ENCODE results near the gene GALNT13. TPM values are rescaled to one million over a fixed set of nuclear protein-coding genes. Genes with fewer than 3 reads are reported as not detected.

Gene GALNT13
- total RNA-seq, 2 experiments from 2014 or later = 0.15 TPM; not detected in 1

DNA sequence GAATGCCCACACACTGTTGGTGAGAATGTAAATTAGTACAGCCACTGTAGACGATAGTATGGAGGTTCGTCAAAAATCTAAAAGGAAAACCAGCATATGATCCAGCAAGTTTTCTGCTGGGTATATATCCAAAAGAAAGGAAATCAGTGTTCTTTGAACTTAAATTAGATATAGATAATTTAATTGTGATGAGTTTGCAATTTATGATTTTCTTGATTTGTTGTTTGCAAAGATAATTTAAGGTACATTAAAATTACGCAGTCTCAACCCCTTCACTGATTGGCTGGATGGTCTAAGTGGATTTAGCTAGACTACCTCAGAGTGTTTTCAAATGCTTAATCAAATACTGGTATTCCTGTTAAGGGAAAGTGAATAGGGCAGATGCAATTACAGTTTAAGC lies 302.2 kb downstream of the GALNT13 start:
- DNase-seq = no peak
- H3K4me1 Mint-ChIP-seq = no peaks in the 10 kb centered on the region
- H3K36me3 Mint-ChIP-seq (ENCODE audit: low read depth) = no peaks in the 10 kb centered on the region
- H3K9me3 Mint-ChIP-seq = no peaks in the 10 kb centered on the region
- H3K27ac Mint-ChIP-seq = no peak overlapping the region
- no peak overlapping the region for H3K4me3 Mint-ChIP-seq
- ChIA-PET CTCF (no interaction called here), POLR2A (no interaction called here)
- H3K27me3 Mint-ChIP-seq = no peaks in the 10 kb centered on the region

- POLR2A ChIA-PET = no interaction called here
- H3K4me1 Mint-ChIP-seq = no peaks in the 10 kb centered on the region
- CTCF ChIA-PET = no interaction called here
- DNase-seq = no peak
- no peak overlapping the region for H3K4me3 Mint-ChIP-seq
- H3K27ac Mint-ChIP-seq = no peak overlapping the region
- H3K9me3 Mint-ChIP-seq = peaks cover 9% of the 10 kb centered on the region
- no peaks in the 10 kb centered on the region for H3K36me3 Mint-ChIP-seq (ENCODE audit: low read depth)
- H3K27me3 Mint-ChIP-seq = no peaks in the 10 kb centered on the region
Observed at GRCh38 chr2:154182008-154182407, 310.3 kb downstream of the GALNT13 start.

GRCh38 chr2:154187948-154188347 lies 316.2 kb downstream of the GALNT13 start:
- Mint-ChIP-seq H3K4me1 (no peaks in the 10 kb centered on the region), H3K27ac (no peak overlapping the region), H3K36me3 (ENCODE audit: low read depth) (no peaks in the 10 kb centered on the region), H3K27me3 (no peaks in the 10 kb centered on the region), H3K9me3 (peaks cover 14% of the 10 kb centered on the region), H3K4me3 (no peak overlapping the region)
- no peak for DNase-seq
- ChIA-PET POLR2A (no interaction called here), CTCF (no interaction called here)

DNA sequence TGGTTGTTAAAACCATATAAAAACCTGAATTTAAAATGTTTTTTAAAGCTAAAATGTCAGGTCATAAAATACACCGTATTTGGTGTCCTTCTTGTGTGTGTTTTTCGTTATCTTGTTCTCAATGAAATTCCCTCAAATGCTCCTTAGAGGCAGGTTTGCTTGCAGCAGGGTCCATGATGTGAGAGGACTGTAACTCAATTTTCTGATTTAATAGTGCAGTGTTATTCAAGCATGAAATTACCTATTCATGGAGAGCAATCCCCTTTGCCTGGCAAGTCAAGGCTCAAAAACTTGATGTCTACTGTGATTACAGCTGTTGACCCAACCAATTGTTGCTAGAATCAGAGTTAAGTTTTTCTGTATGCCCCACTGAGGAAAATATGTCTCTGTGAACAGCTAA lies 318.2 kb downstream of the GALNT13 start:
- no peaks in the 10 kb centered on the region for H3K27me3 Mint-ChIP-seq
- POLR2A ChIA-PET = no interaction called here
- no peaks in the 10 kb centered on the region for H3K36me3 Mint-ChIP-seq (ENCODE audit: low read depth)
- no peaks in the 10 kb centered on the region for H3K4me1 Mint-ChIP-seq
- H3K9me3 Mint-ChIP-seq = peaks cover 10% of the 10 kb centered on the region
- no peak for DNase-seq
- no peak overlapping the region for H3K4me3 Mint-ChIP-seq
- no peak overlapping the region for H3K27ac Mint-ChIP-seq
- CTCF ChIA-PET = no interaction called here

- H3K36me3 Mint-ChIP-seq (ENCODE audit: low read depth) = no peaks in the 10 kb centered on the region
- no peaks in the 10 kb centered on the region for H3K4me1 Mint-ChIP-seq
- peaks cover 2% of the 10 kb centered on the region for H3K9me3 Mint-ChIP-seq
- CTCF ChIA-PET = no interaction called here
- POLR2A ChIA-PET = no interaction called here
- H3K27ac Mint-ChIP-seq = no peak overlapping the region
- no peaks in the 10 kb centered on the region for H3K27me3 Mint-ChIP-seq
- no peak overlapping the region for H3K4me3 Mint-ChIP-seq
- no peak for DNase-seq
Observed at GRCh38 chr2:154193246-154193645, 321.5 kb downstream of the GALNT13 start.

- Mint-ChIP-seq H3K27ac (no peak overlapping the region), H3K4me1 (no peaks in the 10 kb centered on the region), H3K27me3 (no peaks in the 10 kb centered on the region), H3K9me3 (peaks cover 2% of the 10 kb centered on the region), H3K36me3 (ENCODE audit: low read depth) (no peaks in the 10 kb centered on the region), H3K4me3 (no peak overlapping the region)
- CTCF ChIA-PET = interaction anchor here (0.6 kb wide), 1 partner anchor 271 kb away, joined by 3 read pairs; no protein-coding TSS in a partner anchor
- DNase-seq = no peak
- POLR2A ChIA-PET = no interaction called here
Observed at GRCh38 chr2:154194909-154195643, 323.4 kb downstream of the GALNT13 start.

- peaks cover 2% of the 10 kb centered on the region for H3K9me3 Mint-ChIP-seq
- H3K4me3 Mint-ChIP-seq = no peak overlapping the region
- H3K4me1 Mint-ChIP-seq = no peaks in the 10 kb centered on the region
- no peak overlapping the region for H3K27ac Mint-ChIP-seq
- no peaks in the 10 kb centered on the region for H3K27me3 Mint-ChIP-seq
- no peak for DNase-seq
- CTCF ChIA-PET = no interaction called here
- POLR2A ChIA-PET = no interaction called here
- H3K36me3 Mint-ChIP-seq (ENCODE audit: low read depth) = no peaks in the 10 kb centered on the region
Observed at GRCh38 chr2:154195644-154196195, 324.0 kb downstream of the GALNT13 start.

- no peaks in the 10 kb centered on the region for H3K36me3 Mint-ChIP-seq (ENCODE audit: low read depth)
- H3K9me3 Mint-ChIP-seq = no peaks in the 10 kb centered on the region
- no peaks in the 10 kb centered on the region for H3K4me1 Mint-ChIP-seq
- H3K4me3 Mint-ChIP-seq = no peak overlapping the region
- H3K27me3 Mint-ChIP-seq = no peaks in the 10 kb centered on the region
- no peak for DNase-seq
- ChIA-PET CTCF (no interaction called here), POLR2A (no interaction called here)
- H3K27ac Mint-ChIP-seq = no peak overlapping the region
Observed at GRCh38 chr2:154198866-154199265, 327.1 kb downstream of the GALNT13 start.

- ChIA-PET POLR2A (no interaction called here), CTCF (no interaction called here)
- no peak for DNase-seq
- H3K4me1 Mint-ChIP-seq = no peaks in the 10 kb centered on the region
- no peaks in the 10 kb centered on the region for H3K36me3 Mint-ChIP-seq (ENCODE audit: low read depth)
- H3K27ac Mint-ChIP-seq = no peak overlapping the region
- H3K9me3 Mint-ChIP-seq = no peaks in the 10 kb centered on the region
- no peak overlapping the region for H3K4me3 Mint-ChIP-seq
- H3K27me3 Mint-ChIP-seq = no peaks in the 10 kb centered on the region
Observed at GRCh38 chr2:154203206-154203605, 331.5 kb downstream of the GALNT13 start.

DNA sequence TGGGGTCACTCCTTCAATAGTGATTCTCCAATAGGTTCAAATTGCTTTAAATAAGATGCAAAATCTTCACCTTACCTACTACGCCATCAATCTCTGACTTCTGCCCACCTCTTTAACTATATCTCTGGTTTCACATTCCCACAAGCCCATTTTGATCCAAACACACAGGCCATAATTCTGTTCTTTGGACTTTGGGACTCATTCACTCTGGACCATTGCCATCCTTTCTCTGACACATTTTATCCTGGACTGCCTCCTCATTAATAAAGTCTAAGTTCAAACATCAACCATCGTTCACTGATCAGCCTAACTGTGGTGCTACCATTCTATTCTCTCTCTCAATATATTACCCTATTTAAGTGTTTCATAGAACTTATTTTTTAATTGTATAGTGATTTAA lies 332.2 kb downstream of the GALNT13 start:
- H3K27ac Mint-ChIP-seq = no peak overlapping the region
- no peak overlapping the region for H3K4me3 Mint-ChIP-seq
- POLR2A ChIA-PET = no interaction called here
- H3K27me3 Mint-ChIP-seq = no peaks in the 10 kb centered on the region
- DNase-seq = no peak
- CTCF ChIA-PET = no interaction called here
- H3K36me3 Mint-ChIP-seq (ENCODE audit: low read depth) = no peaks in the 10 kb centered on the region
- no peaks in the 10 kb centered on the region for H3K4me1 Mint-ChIP-seq
- no peaks in the 10 kb centered on the region for H3K9me3 Mint-ChIP-seq

DNA sequence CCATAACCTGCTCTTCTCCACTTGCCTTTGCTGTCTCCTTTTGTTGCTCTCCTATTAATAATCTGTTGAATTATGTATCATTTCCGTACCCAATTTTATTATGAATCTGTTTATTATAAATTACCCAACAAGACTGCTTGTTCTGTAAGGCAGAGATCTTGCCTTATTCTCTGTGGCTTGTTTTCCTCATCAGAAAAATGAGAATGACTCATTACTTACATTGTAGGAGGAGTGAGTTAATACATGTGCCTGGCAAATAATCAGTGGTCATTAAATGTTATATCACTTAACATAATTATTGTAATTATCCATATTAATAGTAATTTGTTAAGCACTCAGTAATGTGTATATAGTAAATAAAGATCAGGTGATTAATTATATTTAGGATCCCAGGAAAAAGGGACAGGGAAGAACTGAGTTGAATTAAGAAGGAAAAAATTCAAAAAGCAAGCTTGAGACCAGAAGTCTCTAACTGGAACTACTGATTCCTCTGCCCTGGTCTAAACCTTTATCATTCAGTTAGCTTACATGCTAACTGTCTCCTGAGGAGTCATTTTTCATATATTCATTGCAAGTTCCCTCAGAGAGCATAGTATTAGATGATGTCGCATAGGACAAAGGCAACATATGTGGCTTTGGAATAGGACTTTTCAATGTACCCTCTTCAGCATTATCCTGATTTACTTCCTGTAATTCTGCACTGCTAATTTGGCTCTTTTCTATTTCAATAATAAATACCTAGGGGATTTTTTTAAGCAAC lies 335.7 kb downstream of the GALNT13 start:
- Mint-ChIP-seq H3K4me1 (no peaks in the 10 kb centered on the region), H3K4me3 (no peak overlapping the region), H3K9me3 (peaks cover 3% of the 10 kb centered on the region), H3K27ac (no peak overlapping the region), H3K27me3 (no peaks in the 10 kb centered on the region), H3K36me3 (ENCODE audit: low read depth) (no peaks in the 10 kb centered on the region)
- no peak for DNase-seq
- ChIA-PET POLR2A (no interaction called here), CTCF (no interaction called here)

- DNase-seq = no peak
- H3K36me3 Mint-ChIP-seq (ENCODE audit: low read depth) = no peaks in the 10 kb centered on the region
- CTCF ChIA-PET = no interaction called here
- H3K27me3 Mint-ChIP-seq = no peaks in the 10 kb centered on the region
- no peaks in the 10 kb centered on the region for H3K9me3 Mint-ChIP-seq
- POLR2A ChIA-PET = no interaction called here
- H3K4me1 Mint-ChIP-seq = no peaks in the 10 kb centered on the region
- H3K27ac Mint-ChIP-seq = no peak overlapping the region
- H3K4me3 Mint-ChIP-seq = no peak overlapping the region
Observed at GRCh38 chr2:154223726-154224125, 352.0 kb downstream of the GALNT13 start.

GRCh38 chr2:154226931-154227330 lies 355.2 kb downstream of the GALNT13 start:
- no peaks in the 10 kb centered on the region for H3K9me3 Mint-ChIP-seq
- H3K27ac Mint-ChIP-seq = no peak overlapping the region
- H3K27me3 Mint-ChIP-seq = no peaks in the 10 kb centered on the region
- H3K36me3 Mint-ChIP-seq (ENCODE audit: low read depth) = no peaks in the 10 kb centered on the region
- H3K4me1 Mint-ChIP-seq = no peaks in the 10 kb centered on the region
- ChIA-PET CTCF (no interaction called here), POLR2A (no interaction called here)
- no peak for DNase-seq
- no peak overlapping the region for H3K4me3 Mint-ChIP-seq
